ENCODE data around the gene BCAS3. TPM values are rescaled to one million over a fixed set of nuclear protein-coding genes. Genes with fewer than 3 reads are reported as not detected.

BCAS3 gene
- total and polyA plus RNA-seq, 5 donors from 2014 or later: 29.7 to 59.1 (median 33.9) TPM

DNA sequence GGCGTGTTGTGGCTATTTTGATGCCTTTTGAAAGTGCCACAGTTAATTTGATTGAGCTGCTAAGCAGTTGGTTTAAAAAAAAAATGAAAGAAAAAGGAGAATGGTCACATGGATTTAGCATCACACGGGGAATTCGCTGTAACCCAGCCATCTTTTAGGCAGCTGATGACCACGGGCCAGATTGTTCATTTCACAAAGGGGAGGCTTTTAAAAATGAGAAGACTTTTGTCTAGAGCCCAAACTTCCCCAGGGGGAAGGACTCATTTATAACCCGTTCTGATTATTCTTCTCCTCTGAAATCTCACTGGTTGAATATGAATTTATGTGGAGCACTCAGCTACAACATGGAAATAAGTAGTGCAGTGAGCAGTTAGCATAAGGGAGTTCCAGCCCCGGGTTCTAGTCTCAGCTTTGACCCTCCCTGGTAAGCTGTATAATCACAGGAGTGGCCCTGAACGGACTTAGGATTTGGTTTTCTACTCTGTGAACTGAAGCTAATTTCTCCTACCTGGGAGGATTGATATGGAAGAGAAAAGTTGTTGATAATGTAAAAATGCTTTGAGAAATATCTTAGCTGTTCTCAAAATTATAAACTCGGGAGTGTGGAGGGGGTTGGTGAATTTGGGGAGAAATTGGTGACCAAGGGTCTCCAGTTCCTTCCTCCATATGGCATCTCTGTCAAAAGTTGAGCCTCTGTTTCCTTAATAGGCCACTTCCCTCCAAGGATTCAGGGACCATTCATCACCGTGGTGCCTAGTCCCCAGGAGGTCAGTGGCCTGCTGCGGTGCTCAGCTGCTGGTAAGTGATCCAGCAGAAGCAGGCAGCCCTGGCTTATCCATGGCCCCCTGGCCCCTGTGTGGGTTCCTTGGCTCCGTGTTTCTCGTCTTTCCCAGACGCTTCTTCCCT is 645.6 kb downstream of the BCAS3 start:
- Mint-ChIP-seq H3K27ac (no peak overlapping the region), H3K4me3 (no peak overlapping the region), H3K9me3 (no peaks in the 10 kb centered on the region), H3K36me3 (no peaks in the 10 kb centered on the region), H3K4me1 (peaks cover 0 to 7% (median 0%) of the 10 kb centered on the region in 4 donors), H3K27me3 (no peaks in the 10 kb centered on the region)
- no peaks in the 10 kb centered on the region for H3K4me1 ChIP-seq (ENCODE audit: control insufficient read depth, insufficient read depth, low read length, poor library complexity, severe bottlenecking)
- H3K27ac ChIP-seq (ENCODE audit: insufficient read depth, low read length, poor library complexity, severe bottlenecking): no peak overlapping the region
- H3K4me3 ChIP-seq (ENCODE audit: low read depth, low read length): no peak overlapping the region
- H3K36me3 ChIP-seq (ENCODE audit: control insufficient read depth, insufficient read depth, low read length): no peaks in the 10 kb centered on the region
- H3K9me3 ChIP-seq (ENCODE audit: control insufficient read depth in 2 of 2, low read length in 2 of 2): no peaks in the 10 kb centered on the region
- DNase-seq (no peak), ATAC-seq (ENCODE audit: low read depth in 2 of 2) (no peak)
- no peaks in the 10 kb centered on the region for H3K27me3 ChIP-seq (ENCODE audit: control insufficient read depth, insufficient read depth, low read length)

DNA sequence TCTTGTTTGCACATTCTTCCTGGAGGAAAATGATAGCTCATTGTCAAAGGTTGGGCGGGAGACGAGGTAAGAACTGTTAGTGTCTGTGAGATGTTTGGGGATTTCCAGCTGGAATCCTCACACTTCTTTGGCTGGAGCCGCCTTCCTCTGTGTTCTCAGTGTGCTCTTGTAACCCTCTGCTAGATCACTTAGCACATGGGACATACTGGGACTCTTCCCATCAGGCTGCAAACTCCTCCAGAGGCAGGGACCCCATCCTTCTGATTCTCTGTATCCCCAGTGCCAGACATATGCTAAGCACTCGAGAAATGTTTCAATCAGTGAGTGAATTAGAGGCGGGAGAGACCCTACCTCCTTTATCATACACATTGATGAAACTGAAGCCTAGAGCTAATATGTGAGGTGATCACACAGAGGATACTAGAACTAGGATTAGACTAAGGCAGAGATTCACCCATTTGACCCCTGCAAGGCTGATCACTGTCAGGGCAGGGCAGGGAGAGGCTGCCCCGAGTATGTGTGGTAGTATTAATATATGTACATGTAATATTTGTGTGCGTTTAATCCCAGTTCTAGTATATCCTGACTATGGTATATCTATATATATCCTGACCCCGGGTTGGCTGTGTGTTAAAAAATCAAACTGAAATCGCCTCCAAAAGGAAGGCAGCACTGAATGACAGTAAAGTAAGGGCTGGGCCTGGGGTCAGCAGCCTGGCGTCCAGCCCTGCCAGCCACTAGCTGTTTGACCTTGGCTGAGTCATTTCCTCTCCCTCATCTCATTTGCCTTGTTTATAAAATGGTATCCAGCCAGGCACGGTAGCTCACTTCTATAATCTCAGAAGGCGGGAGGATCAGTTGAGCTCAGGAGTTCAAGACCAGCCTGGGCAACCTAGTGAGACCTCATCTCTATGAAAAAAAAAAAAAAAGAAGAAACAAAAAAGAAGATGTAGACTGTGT is 646.5 kb downstream of the BCAS3 start:
- Histone ChIP-seq H3K36me3 (ENCODE audit: control insufficient read depth, insufficient read depth, low read length) (no peaks in the 10 kb centered on the region), H3K4me1 (ENCODE audit: control insufficient read depth, insufficient read depth, low read length, poor library complexity, severe bottlenecking) (no peaks in the 10 kb centered on the region), H3K27me3 (ENCODE audit: control insufficient read depth, insufficient read depth, low read length) (no peaks in the 10 kb centered on the region), H3K9me3 (ENCODE audit: control insufficient read depth in 2 of 2, low read length in 2 of 2) (no peaks in the 10 kb centered on the region), H3K27ac (ENCODE audit: insufficient read depth, low read length, poor library complexity, severe bottlenecking) (no peak overlapping the region), H3K4me3 (ENCODE audit: low read depth, low read length) (no peak overlapping the region)
- DNase-seq (no peak), ATAC-seq (ENCODE audit: low read depth in 2 of 2) (no peak)
- Mint-ChIP-seq H3K36me3 (no peaks in the 10 kb centered on the region), H3K27me3 (no peaks in the 10 kb centered on the region), H3K9me3 (no peaks in the 10 kb centered on the region), H3K4me1 (peaks cover 0 to 7% (median 0%) of the 10 kb centered on the region in 4 donors), H3K4me3 (no peak overlapping the region), H3K27ac (peak overlapping the region in 1 of 3 donors; percentile 18)

DNA sequence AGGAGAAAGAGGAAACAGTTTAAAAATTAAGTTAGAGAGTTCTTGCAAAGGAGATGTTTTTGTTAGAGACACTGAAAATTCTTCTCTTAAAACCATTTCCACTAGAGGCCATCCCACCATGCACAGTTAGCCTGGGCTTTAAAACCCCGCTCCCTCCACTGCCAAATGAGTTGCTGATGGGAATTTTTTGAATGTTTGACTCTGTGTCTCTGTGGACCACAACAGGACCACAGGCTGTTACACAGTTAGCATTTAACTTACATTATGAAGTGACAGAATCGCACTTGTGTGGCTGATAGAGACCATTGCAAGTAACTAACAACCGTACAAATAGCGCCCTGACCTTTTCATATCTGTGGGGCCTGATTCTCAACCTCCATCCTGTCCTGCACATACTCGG is 647.3 kb downstream of the BCAS3 start:
- Mint-ChIP-seq H3K9me3 (no peaks in the 10 kb centered on the region), H3K27ac (peak overlapping the region in 1 of 3 donors; percentile 63)
- DNase-seq: no peak

GRCh38 chr17:61325382-61326073 is 647.9 kb downstream of the BCAS3 start:
- no peak overlapping the region for H3K4me3 ChIP-seq (ENCODE audit: low read depth, low read length)
- ATAC-seq (ENCODE audit: low read depth in 2 of 2) (no peak), DNase-seq (no peak)
- H3K27me3 ChIP-seq (ENCODE audit: control insufficient read depth, insufficient read depth, low read length): no peaks in the 10 kb centered on the region
- H3K36me3 ChIP-seq (ENCODE audit: control insufficient read depth, insufficient read depth, low read length): no peaks in the 10 kb centered on the region
- Mint-ChIP-seq H3K4me1 (peaks cover 0 to 7% (median 0%) of the 10 kb centered on the region in 4 donors), H3K4me3 (peak overlapping the region in 1 of 4 donors; percentile 27), H3K36me3 (no peaks in the 10 kb centered on the region), H3K27me3 (no peaks in the 10 kb centered on the region), H3K27ac (peak overlapping the region in 1 of 3 donors; percentile 68), H3K9me3 (no peaks in the 10 kb centered on the region)
- no peak overlapping the region for H3K27ac ChIP-seq (ENCODE audit: insufficient read depth, low read length, poor library complexity, severe bottlenecking)
- H3K4me1 ChIP-seq (ENCODE audit: control insufficient read depth, insufficient read depth, low read length, poor library complexity, severe bottlenecking): no peaks in the 10 kb centered on the region
- H3K9me3 ChIP-seq (ENCODE audit: control insufficient read depth in 2 of 2, low read length in 2 of 2): no peaks in the 10 kb centered on the region

More for the DNA sequence above, 647.3 kb downstream of the BCAS3 start:
- no peak overlapping the region for H3K27ac ChIP-seq (ENCODE audit: insufficient read depth, low read length, poor library complexity, severe bottlenecking)
- no peaks in the 10 kb centered on the region for H3K9me3 ChIP-seq (ENCODE audit: control insufficient read depth in 2 of 2, low read length in 2 of 2)
- H3K27me3 ChIP-seq (ENCODE audit: control insufficient read depth, insufficient read depth, low read length): no peaks in the 10 kb centered on the region
- H3K4me3 ChIP-seq (ENCODE audit: low read depth, low read length): no peak overlapping the region
- Mint-ChIP-seq H3K4me1 (peaks cover 0 to 7% (median 0%) of the 10 kb centered on the region in 4 donors), H3K4me3 (no peak overlapping the region), H3K27me3 (no peaks in the 10 kb centered on the region), H3K36me3 (no peaks in the 10 kb centered on the region)
- no peaks in the 10 kb centered on the region for H3K36me3 ChIP-seq (ENCODE audit: control insufficient read depth, insufficient read depth, low read length)
- no peak for ATAC-seq (ENCODE audit: low read depth in 2 of 2)
- no peaks in the 10 kb centered on the region for H3K4me1 ChIP-seq (ENCODE audit: control insufficient read depth, insufficient read depth, low read length, poor library complexity, severe bottlenecking)

- Histone ChIP-seq H3K4me3 (ENCODE audit: low read depth, low read length) (no peak overlapping the region), H3K27me3 (ENCODE audit: control insufficient read depth, insufficient read depth, low read length) (no peaks in the 10 kb centered on the region), H3K36me3 (ENCODE audit: control insufficient read depth, insufficient read depth, low read length) (no peaks in the 10 kb centered on the region), H3K27ac (ENCODE audit: insufficient read depth, low read length, poor library complexity, severe bottlenecking) (no peak overlapping the region), H3K9me3 (ENCODE audit: control insufficient read depth in 2 of 2, low read length in 2 of 2) (no peaks in the 10 kb centered on the region), H3K4me1 (ENCODE audit: control insufficient read depth, insufficient read depth, low read length, poor library complexity, severe bottlenecking) (no peaks in the 10 kb centered on the region)
- no peak for DNase-seq
- Mint-ChIP-seq H3K36me3 (no peaks in the 10 kb centered on the region), H3K4me1 (peaks cover 0 to 7% (median 0%) of the 10 kb centered on the region in 4 donors), H3K9me3 (no peaks in the 10 kb centered on the region), H3K27ac (no peak overlapping the region), H3K4me3 (no peak overlapping the region), H3K27me3 (no peaks in the 10 kb centered on the region)
- no peak for ATAC-seq (ENCODE audit: low read depth in 2 of 2)
These were observed 648.7 kb downstream of the BCAS3 start for GRCh38 chr17:61326330-61326729.

- Mint-ChIP-seq H3K27me3 (no peaks in the 10 kb centered on the region), H3K4me1 (peaks cover 0 to 2% (median 0%) of the 10 kb centered on the region in 4 donors), H3K4me3 (no peak overlapping the region), H3K27ac (no peak overlapping the region), H3K36me3 (no peaks in the 10 kb centered on the region), H3K9me3 (no peaks in the 10 kb centered on the region)
- H3K36me3 ChIP-seq (ENCODE audit: control insufficient read depth, insufficient read depth, low read length): no peaks in the 10 kb centered on the region
- no peak overlapping the region for H3K4me3 ChIP-seq (ENCODE audit: low read depth, low read length)
- no peaks in the 10 kb centered on the region for H3K4me1 ChIP-seq (ENCODE audit: control insufficient read depth, insufficient read depth, low read length, poor library complexity, severe bottlenecking)
- H3K27ac ChIP-seq (ENCODE audit: insufficient read depth, low read length, poor library complexity, severe bottlenecking): no peak overlapping the region
- DNase-seq (no peak), ATAC-seq (ENCODE audit: low read depth in 2 of 2) (no peak)
- H3K9me3 ChIP-seq (ENCODE audit: control insufficient read depth in 2 of 2, low read length in 2 of 2): no peaks in the 10 kb centered on the region
- H3K27me3 ChIP-seq (ENCODE audit: control insufficient read depth, insufficient read depth, low read length): no peaks in the 10 kb centered on the region
These were observed 650.7 kb downstream of the BCAS3 start for GRCh38 chr17:61328351-61328750.
